Hepatocyte (in vitro differentiated cells): ENCODE measurements around the gene MYEF2. TPM values are rescaled to one million over a fixed set of nuclear protein-coding genes. Genes with fewer than 3 reads are reported as not detected.

Source experiments
- DNase-seq: peaks from one replicate; pipeline ENCODE4 v3.0.0-alpha.2; 2016; ENCODE audit warnings: low spot score
- H2AFZ ChIP-seq: fragments of 200-600 bp; sonication (generic); 2 replicates; pipeline ENCODE4 v1.6.0; 2016; ENCODE audit warnings: antibody characterized with exemption, mild to moderate bottlenecking
- H3K27ac ChIP-seq: fragments of 200-600 bp; sonication (generic); 2 replicates; pipeline ENCODE4 v1.5.1; 2016; ENCODE audit warnings: mild to moderate bottlenecking
- H3K27me3 ChIP-seq: fragments of 200-600 bp; sonication (generic); 2 replicates; pipeline ENCODE4 v1.6.1; 2016
- H3K36me3 ChIP-seq: fragments of 200-600 bp; sonication (generic); replicated peaks from 2 replicates; pipeline ENCODE4 v1.5.1; 2016; ENCODE audit warnings: low read depth; ENCODE audit not compliant: insufficient read depth
- H3K4me1 ChIP-seq: fragments of 200-600 bp; sonication (generic); 2 replicates; pipeline ENCODE4 v1.5.1; 2016; ENCODE audit warnings: mild to moderate bottlenecking, moderate library complexity; ENCODE audit not compliant: insufficient read depth
- H3K4me2 ChIP-seq: fragments of 200-600 bp; sonication (generic); 2 replicates; pipeline ENCODE4 v1.6.0; 2016
- H3K4me3 ChIP-seq: fragments of 200-600 bp; sonication (generic); 2 replicates; pipeline ENCODE4 v1.5.1; 2016; ENCODE audit warnings: mild to moderate bottlenecking
- H3K79me2 ChIP-seq: fragments of 200-600 bp; sonication (generic); 2 replicates; pipeline ENCODE4 v1.6.0; 2017; ENCODE audit warnings: mild to moderate bottlenecking
- H3K9me2 ChIP-seq: fragments of 200-600 bp; sonication (generic); replicated peaks from 2 replicates; pipeline ENCODE4 v1.6.0; 2017; ENCODE audit warnings: mild to moderate bottlenecking; ENCODE audit not compliant: insufficient read depth
- H3K9me3 ChIP-seq: fragments of 200-600 bp; sonication (generic); 2 replicates; pipeline ENCODE4 v1.5.1; 2016; ENCODE audit warnings: low read depth, mild to moderate bottlenecking
- H4K20me1 ChIP-seq: fragments of 200-600 bp; sonication (generic); 2 replicates; pipeline ENCODE4 v1.6.0; 2016; ENCODE audit warnings: mild to moderate bottlenecking; ENCODE audit not compliant: insufficient read depth, poor library complexity, severe bottlenecking
- EZH2 ChIP-seq: fragments of 200-600 bp; sonication (generic); IDR thresholded peaks from 2 replicates; pipeline ENCODE4 v1.6.1; 2016; ENCODE audit warnings: antibody characterized with exemption, mild to moderate bottlenecking, borderline replicate concordance
- EZH2phosphoT487 ChIP-seq: fragments of 200-600 bp; sonication (generic); IDR thresholded peaks from one replicate; pipeline ENCODE4 v1.6.1; 2018; ENCODE audit warnings: antibody characterized with exemption, mild to moderate bottlenecking, low read depth, moderate library complexity; ENCODE audit not compliant: unreplicated experiment, severe bottlenecking
- WGBS: methylation state at CpG from one replicate; pipeline ENCODE4 v1.1.6; 2016; ENCODE audit warnings: low lambda C conversion rate; ENCODE audit errors: missing lambda C conversion rate; 5-methylcytosine and 5-hydroxymethylcytosine counted together
- polyA plus RNA-seq: library from polyadenylated mRNA; unstranded; fragments of >200 nt; fragmentation: Nextera tagmentation; extraction: Ambion mirVana; gene quantifications from 2 replicates; pipeline ENCODE4 v1.2.1, GENCODE V29; 2016
- total RNA-seq: library from RNA; depleted of rRNA; stranded (reverse); fragments of >200 nt; gene quantifications from 2 replicates; pipeline ENCODE4 v1.2.3, GENCODE V29; 2014
- TF ChIP-seq, protein P1 (sequence below): fragments of 200-600 bp; sonication (generic); IDR thresholded peaks from 2 replicates; pipeline ENCODE4 v1.5.1; 2016; ENCODE audit warnings: antibody characterized with exemption, mild to moderate bottlenecking; ENCODE audit not compliant: poor library complexity

Gene MYEF2
- total and polyA plus RNA-seq, 2 experiments from 2014 or later = 10.6 to 16.2 TPM

DNA sequence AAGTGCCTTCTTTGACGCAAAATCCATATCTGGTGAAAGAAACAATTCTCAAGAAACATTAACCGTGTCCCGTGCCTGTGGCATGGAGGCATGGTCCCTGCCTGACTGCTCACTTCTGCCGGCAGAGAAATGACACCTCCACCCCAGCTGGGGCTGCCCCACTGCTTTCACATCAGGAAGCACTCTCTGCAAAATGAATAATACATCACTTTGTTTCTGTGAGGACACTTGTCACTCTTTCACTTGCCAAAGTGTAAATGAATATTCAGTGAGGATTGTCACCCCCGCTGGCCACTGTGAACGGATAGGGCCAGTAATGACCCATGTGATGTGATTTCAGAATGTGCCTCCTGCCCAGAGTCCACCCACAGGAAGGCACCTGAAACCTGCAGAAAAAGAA, 88.4 kb downstream of the MYEF2 start:
- 79% methylated on average over 6 of the region's 6 CpGs for WGBS
- no peaks in the 10 kb centered on the region for H3K4me1 ChIP-seq
- H3K4me2 ChIP-seq = no peak overlapping the region
- H3K9me2 ChIP-seq = no peaks in the 10 kb centered on the region
- no peaks in the 10 kb centered on the region for H3K79me2 ChIP-seq
- no peaks in the 10 kb centered on the region for H3K9me3 ChIP-seq
- H4K20me1 ChIP-seq = no peaks in the 10 kb centered on the region
- no peaks in the 10 kb centered on the region for H3K36me3 ChIP-seq
- TF ChIP-seq, protein P1, sequence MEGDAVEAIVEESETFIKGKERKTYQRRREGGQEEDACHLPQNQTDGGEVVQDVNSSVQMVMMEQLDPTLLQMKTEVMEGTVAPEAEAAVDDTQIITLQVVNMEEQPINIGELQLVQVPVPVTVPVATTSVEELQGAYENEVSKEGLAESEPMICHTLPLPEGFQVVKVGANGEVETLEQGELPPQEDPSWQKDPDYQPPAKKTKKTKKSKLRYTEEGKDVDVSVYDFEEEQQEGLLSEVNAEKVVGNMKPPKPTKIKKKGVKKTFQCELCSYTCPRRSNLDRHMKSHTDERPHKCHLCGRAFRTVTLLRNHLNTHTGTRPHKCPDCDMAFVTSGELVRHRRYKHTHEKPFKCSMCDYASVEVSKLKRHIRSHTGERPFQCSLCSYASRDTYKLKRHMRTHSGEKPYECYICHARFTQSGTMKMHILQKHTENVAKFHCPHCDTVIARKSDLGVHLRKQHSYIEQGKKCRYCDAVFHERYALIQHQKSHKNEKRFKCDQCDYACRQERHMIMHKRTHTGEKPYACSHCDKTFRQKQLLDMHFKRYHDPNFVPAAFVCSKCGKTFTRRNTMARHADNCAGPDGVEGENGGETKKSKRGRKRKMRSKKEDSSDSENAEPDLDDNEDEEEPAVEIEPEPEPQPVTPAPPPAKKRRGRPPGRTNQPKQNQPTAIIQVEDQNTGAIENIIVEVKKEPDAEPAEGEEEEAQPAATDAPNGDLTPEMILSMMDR = no peak
- TF ChIP-seq EZH2phosphoT487 (no peak), EZH2 (no peak)
- no peak overlapping the region for H2AFZ ChIP-seq
- no peaks in the 10 kb centered on the region for H3K27me3 ChIP-seq
- DNase-seq = no peak
- H3K27ac ChIP-seq = no peak overlapping the region
- no peak overlapping the region for H3K4me3 ChIP-seq

DNA sequence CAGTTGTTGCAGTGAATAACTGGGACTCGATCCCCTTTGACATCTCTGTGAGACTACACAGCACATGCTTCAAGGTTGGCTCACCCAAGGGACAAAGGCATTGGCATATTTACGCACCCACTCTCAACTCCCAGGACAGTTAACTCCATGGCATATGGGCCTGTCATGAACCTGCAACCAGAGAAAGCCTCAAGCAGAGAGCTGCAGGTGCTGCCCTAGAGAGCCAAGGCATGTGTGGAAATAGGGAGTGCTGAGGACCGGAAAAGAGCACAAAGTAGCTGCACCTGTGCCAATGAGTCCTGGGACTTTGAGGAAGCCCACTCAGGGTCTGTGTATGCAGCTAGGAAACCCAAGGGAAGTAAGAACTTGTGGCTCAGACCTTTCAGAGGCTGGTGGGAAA, 90.3 kb downstream of the MYEF2 start:
- H3K9me3 ChIP-seq = no peaks in the 10 kb centered on the region
- no peaks in the 10 kb centered on the region for H3K36me3 ChIP-seq
- H3K4me2 ChIP-seq = no peak overlapping the region
- no peak overlapping the region for H3K4me3 ChIP-seq
- WGBS = 88% methylated on average over 3 of the region's 3 CpGs
- DNase-seq = no peak
- no peak overlapping the region for H3K27ac ChIP-seq
- H4K20me1 ChIP-seq = no peaks in the 10 kb centered on the region
- H3K9me2 ChIP-seq = no peaks in the 10 kb centered on the region
- no peaks in the 10 kb centered on the region for H3K27me3 ChIP-seq
- H2AFZ ChIP-seq = no peak overlapping the region
- no peaks in the 10 kb centered on the region for H3K79me2 ChIP-seq
- no peaks in the 10 kb centered on the region for H3K4me1 ChIP-seq
- no peak for TF ChIP-seq EZH2phosphoT487
- TF ChIP-seq EZH2 = no peak
- TF ChIP-seq, protein P1 = no peak

DNA sequence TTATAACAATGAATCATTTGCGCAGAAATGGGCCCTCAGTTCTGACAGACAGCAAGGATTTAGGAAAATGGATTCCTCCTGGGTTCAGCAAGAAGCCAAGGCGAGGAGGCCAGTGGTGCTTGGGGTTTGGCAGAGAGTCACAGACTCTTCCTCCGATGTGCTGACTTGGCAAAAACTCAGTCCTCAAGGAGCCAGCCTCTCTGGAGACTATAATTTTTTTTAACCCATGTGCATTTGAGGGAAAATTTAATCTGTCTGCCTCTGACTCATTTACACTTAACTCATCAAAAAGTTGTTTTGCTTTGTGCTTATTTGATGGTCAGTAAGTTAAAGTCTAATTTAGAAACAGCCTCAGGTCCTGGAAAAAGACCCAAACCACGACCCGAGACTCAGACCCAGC, 91.5 kb downstream of the MYEF2 start:
- Histone ChIP-seq H3K27me3 (no peaks in the 10 kb centered on the region), H3K36me3 (no peaks in the 10 kb centered on the region), H3K9me3 (no peaks in the 10 kb centered on the region), H3K4me2 (no peak overlapping the region), H3K4me3 (no peak overlapping the region), H3K4me1 (no peaks in the 10 kb centered on the region), H2AFZ (no peak overlapping the region), H3K27ac (no peak overlapping the region), H4K20me1 (no peaks in the 10 kb centered on the region), H3K9me2 (no peaks in the 10 kb centered on the region), H3K79me2 (no peaks in the 10 kb centered on the region)
- no peak for DNase-seq
- WGBS = 63% methylated on average over 5 of the region's 5 CpGs
- TF ChIP-seq, protein P1 = no peak

DNA sequence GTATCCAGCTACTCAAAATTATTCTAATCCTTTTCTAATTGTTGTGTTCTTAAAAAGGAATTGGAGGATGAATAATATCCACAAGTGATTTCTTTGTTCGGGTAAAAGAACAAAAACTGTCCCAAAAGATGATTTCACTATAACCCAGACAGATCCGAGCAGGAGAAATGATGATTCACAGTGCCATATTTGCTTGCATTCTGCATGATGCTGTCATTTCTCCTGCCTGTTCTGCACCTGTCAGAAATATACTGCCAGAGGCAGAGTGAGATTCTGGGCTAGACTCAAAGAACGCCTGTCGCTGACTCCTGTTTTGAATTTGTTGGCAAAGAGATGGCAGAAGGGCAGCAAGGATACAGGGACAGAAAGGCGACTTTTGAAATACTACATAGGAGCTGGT, 92.0 kb downstream of the MYEF2 start:
- no peaks in the 10 kb centered on the region for H3K9me3 ChIP-seq
- H3K4me2 ChIP-seq = no peak overlapping the region
- DNase-seq = no peak

More for the DNA sequence above, 92.0 kb downstream of the MYEF2 start:
- Histone ChIP-seq H2AFZ (no peak overlapping the region), H3K27ac (no peak overlapping the region), H3K79me2 (no peaks in the 10 kb centered on the region), H3K9me2 (no peaks in the 10 kb centered on the region), H4K20me1 (no peaks in the 10 kb centered on the region), H3K4me1 (no peaks in the 10 kb centered on the region), H3K27me3 (no peaks in the 10 kb centered on the region), H3K4me3 (no peak overlapping the region), H3K36me3 (no peaks in the 10 kb centered on the region)
- TF ChIP-seq EZH2phosphoT487 = no peak
- WGBS = 82% methylated on average over 5 of the region's 5 CpGs
